ENCODE results near the gene CD99L2.

GRCh38 chrX:150828785-150829184, 69.7 kb downstream of the CD99L2 start:
- TF ChIP-seq CTCF (IDR thresholded peaks at IDR 0.05), result no peak
- no peak for TF ChIP-seq POLR2A (IDR thresholded peaks at IDR 0.05)

Data from uterus (tissue), 2 donors.